H1 (cell line): ENCODE results near the gene RAP1GAP. TPM values are rescaled to one million over a fixed set of nuclear protein-coding genes. Genes with fewer than 3 reads are reported as not detected.

Experiments
- CTCF ChIA-PET: fragments of 300-600 bp; sonication (Branson Sonifier 250); formaldehyde crosslinking; loops from one replicate; lab custom pipeline; 2021; ENCODE audit not compliant: partially characterized antibody; lab: Charles Lee
- POLR2A ChIA-PET: fragments of 300-600 bp; sonication (Branson Sonifier 250); formaldehyde crosslinking; loops from one replicate; lab custom pipeline; 2021; ENCODE audit warnings: inconsistent platforms; ENCODE audit not compliant: partially characterized antibody; lab: Charles Lee
- DNase-seq, 2 experiments: peaks; one replicate each; pipeline versions ENCODE4 v3.0.0 to v3.0.0-alpha.2; 2010 to 2022; ENCODE audit warnings: low spot score in 2 of 2, low read depth in 1 of 2, mixed read lengths in 1 of 2
- FAIRE-seq: peaks from 2 replicates; lab custom pipeline; 2011; peaks lifted over from hg19 to GRCh38; lab: Jason Lieb, UNC
- H2AFZ ChIP-seq: 2 replicates; pipeline ENCODE4 v1.8.1; 2012; ENCODE audit warnings: low read length, inconsistent platforms
- H2AK5ac ChIP-seq: 2 replicates; pipeline ENCODE4 v1.6.1; 2013; ENCODE audit warnings: low read depth, low read length
- H2BK120ac ChIP-seq: replicated peaks from 2 replicates; pipeline ENCODE3; 2013; ENCODE audit warnings: low read depth, low read length, inconsistent platforms
- H2BK12ac ChIP-seq: 2 replicates; pipeline ENCODE4 v1.6.1; 2013; ENCODE audit warnings: low read depth, low read length
- H2BK15ac ChIP-seq: 2 replicates; pipeline ENCODE4 v1.6.1; 2013; ENCODE audit warnings: low read length
- H2BK20ac ChIP-seq: 2 replicates; pipeline ENCODE4 v1.6.1; 2013; ENCODE audit warnings: low read length
- H2BK5ac ChIP-seq: 2 replicates; pipeline ENCODE4 v1.6.1; 2013; ENCODE audit warnings: low read depth, low read length
- H3K14ac ChIP-seq: 2 replicates; pipeline ENCODE4 v1.6.1; 2013; ENCODE audit warnings: inconsistent platforms; ENCODE audit not compliant: insufficient read length
- H3K18ac ChIP-seq: 2 replicates; pipeline ENCODE4 v1.6.1; 2013; ENCODE audit warnings: low read length; ENCODE audit errors: extremely low read depth
- H3K23ac ChIP-seq: 2 replicates; pipeline ENCODE4 v1.6.1; 2013; ENCODE audit warnings: inconsistent platforms; ENCODE audit not compliant: insufficient read length
- H3K23me2 ChIP-seq: 2 replicates; pipeline ENCODE4 v1.6.1; 2013; ENCODE audit warnings: low read depth, low read length
- H3K27ac ChIP-seq: 2 replicates; pipeline ENCODE4 v1.6.1; 2011; ENCODE audit warnings: low read depth, low read length, inconsistent platforms
- H3K27me3 ChIP-seq, 4 experiments: replicated peaks in 1 of 4; 1 replicate in 1 of 4; 2 replicates in 3 of 4; pipeline versions ENCODE4 v1.6.1 to v1.8.1; 2011 to 2013; ENCODE audit warnings: low read length in 3 of 4, mild to moderate bottlenecking in 3 of 4, inconsistent platforms in 2 of 4, mixed read lengths in 2 of 4, moderate library complexity in 1 of 4; ENCODE audit not compliant: control insufficient read depth in 3 of 4, insufficient read depth in 3 of 4; ENCODE audit errors: extremely low read depth in 1 of 4
- H3K36me3 ChIP-seq, 4 experiments: 2 replicates each; pipeline versions ENCODE4 v1.6.1 to v1.8.1; 2011 to 2013; ENCODE audit warnings: mild to moderate bottlenecking in 4 of 4, low read length in 3 of 4, moderate library complexity in 2 of 4, control low read depth in 1 of 4, inconsistent platforms in 1 of 4; ENCODE audit not compliant: insufficient read depth in 4 of 4, control insufficient read depth in 2 of 4
- H3K4ac ChIP-seq: replicated peaks from 2 replicates; pipeline ENCODE3; 2013; ENCODE audit warnings: low read length, low read depth, mixed read lengths, inconsistent platforms; ENCODE audit not compliant: insufficient read length
- H3K4me1 ChIP-seq, 4 experiments: replicated peaks in 1 of 4; 1 replicate in 1 of 4; 2 replicates in 3 of 4; pipeline versions ENCODE4 v1.6.1 to v1.8.1; 2011 to 2013; ENCODE audit warnings: low read length in 3 of 4, inconsistent platforms in 2 of 4, mixed read lengths in 1 of 4; ENCODE audit not compliant: insufficient read depth in 4 of 4, control insufficient read depth in 3 of 4
- H3K4me2 ChIP-seq, 2 experiments: 2 replicates each; pipeline versions ENCODE4 v1.6.1 to v1.8.1; 2011 to 2013; ENCODE audit warnings: low read depth in 2 of 2, low read length in 2 of 2, control low read depth in 1 of 2, inconsistent platforms in 1 of 2, mild to moderate bottlenecking in 1 of 2; ENCODE audit not compliant: insufficient read depth in 1 of 2
- H3K4me3 ChIP-seq, 4 experiments: fragments of 200-600, 300-600 bp in 1 of 4; sonication (generic), shearing (Covaris generic), sonication (Bioruptor Twin) in 1 of 4; 2 replicates each; pipeline versions ENCODE4 v1.5.1 to v1.8.1; 2011 to 2016; ENCODE audit warnings: low read length in 4 of 4, low read depth in 3 of 4, control low read depth in 2 of 4, inconsistent platforms in 2 of 4, mild to moderate bottlenecking in 2 of 4, mixed read lengths in 1 of 4, moderate library complexity in 1 of 4; ENCODE audit not compliant: insufficient read depth in 2 of 4; ENCODE audit errors: extremely low read depth in 1 of 4
- H3K56ac ChIP-seq: replicated peaks from 2 replicates; pipeline ENCODE3; 2013; ENCODE audit warnings: low read depth, mild to moderate bottlenecking, mixed read lengths, low read length, inconsistent platforms; ENCODE audit not compliant: insufficient read length
- H3K79me1 ChIP-seq: 2 replicates; pipeline ENCODE4 v1.6.1; 2013; ENCODE audit warnings: low read depth, low read length, control low read depth
- H3K79me2 ChIP-seq, 2 experiments: 2 replicates each; pipeline versions ENCODE4 v1.6.1 to v1.8.1; 2012 to 2013; ENCODE audit warnings: low read length in 2 of 2, mild to moderate bottlenecking in 2 of 2, inconsistent platforms in 1 of 2; ENCODE audit not compliant: insufficient read depth in 2 of 2, control insufficient read depth in 1 of 2
- H3K9ac ChIP-seq, 4 experiments: replicated peaks in 1 of 4; 1 replicate in 1 of 4; 2 replicates in 3 of 4; pipeline versions ENCODE4 v1.6.1 to v1.8.1; 2011 to 2013; ENCODE audit warnings: low read depth in 3 of 4, low read length in 3 of 4, control low read depth in 2 of 4, mild to moderate bottlenecking in 2 of 4, moderate library complexity in 2 of 4, inconsistent platforms in 1 of 4; ENCODE audit errors: extremely low read depth in 1 of 4
- H3K9me3 ChIP-seq, 2 experiments: 2 replicates each; pipeline versions ENCODE4 v1.6.1 to v1.8.1; 2012 to 2013; ENCODE audit warnings: mild to moderate bottlenecking in 2 of 2, moderate library complexity in 2 of 2, control low read depth in 1 of 2, inconsistent platforms in 1 of 2, low read depth in 1 of 2, low read length in 1 of 2, mixed read lengths in 1 of 2; ENCODE audit not compliant: insufficient read depth in 2 of 2
- H4K20me1 ChIP-seq, 2 experiments: replicated peaks in 1 of 2; 2 replicates each; pipeline versions ENCODE3 to v1.8.1; 2011 to 2013; ENCODE audit warnings: inconsistent platforms in 2 of 2, low read length in 2 of 2, mild to moderate bottlenecking in 1 of 2; ENCODE audit not compliant: insufficient read depth in 2 of 2, control insufficient read depth in 1 of 2
- H4K5ac ChIP-seq: 2 replicates; pipeline ENCODE4 v1.6.1; 2013; ENCODE audit warnings: low read length, low read depth, mixed read lengths, inconsistent platforms; ENCODE audit not compliant: insufficient read length
- H4K8ac ChIP-seq: 2 replicates; pipeline ENCODE4 v1.8.0; 2013; ENCODE audit warnings: mild to moderate bottlenecking, moderate library complexity, low read length, inconsistent platforms; ENCODE audit not compliant: insufficient read depth; ENCODE audit errors: extremely low read depth
- H4K91ac ChIP-seq: replicated peaks from 2 replicates; pipeline ENCODE3; 2013; ENCODE audit warnings: low read length, mixed read lengths, inconsistent platforms; ENCODE audit not compliant: insufficient read length
- RAD21 ChIP-seq, 2 experiments: IDR thresholded peaks in 1 of 2; conservative IDR thresholded peaks in 1 of 2; 2 replicates each; pipeline ENCODE4 v1.6.1; 2011; ENCODE audit warnings: low read depth in 2 of 2, low read length in 2 of 2, improper control_type of control experiment in 1 of 2, inconsistent platforms in 1 of 2, mild to moderate bottlenecking in 1 of 2, moderate library complexity in 1 of 2
- TAF1 ChIP-seq: IDR thresholded peaks from 2 replicates; pipeline ENCODE4 v1.6.1; 2011; ENCODE audit warnings: mild to moderate bottlenecking, low read depth, low read length
- YY1 ChIP-seq: IDR thresholded peaks from 2 replicates; pipeline ENCODE4 v1.6.1; 2011; ENCODE audit warnings: low read depth, mild to moderate bottlenecking, low read length
- polyA plus RNA-seq, 7 experiments: library from polyadenylated mRNA; depleted of rRNA in 3 of 7; stranded (reverse) in 5 of 7; unstranded in 2 of 7; fragments of >200 nt in 5 of 7; fragments of 200-250 nt in 2 of 7; gene quantifications; 1 replicate in 5 of 7; 2 replicates in 1 of 7; 4 replicates in 1 of 7; pipeline versions ENCODE4 v1.2.1 to v1.2.3, GENCODE V29; 2011 to 2013; ENCODE audit warnings: missing spikeins in 2 of 7, mixed read lengths in 2 of 7
- total RNA-seq: library from RNA; stranded (reverse); fragmentation: NEBNext Ultra II Directional; extraction: Animal tissue kit (Norgen Biotek cat#: 25700); gene quantifications from 2 replicates; pipeline ENCODE4 v1.2.1, GENCODE V29; 2021

Gene RAP1GAP
- total and polyA plus RNA-seq, 2 of the 8 experiments (the other 6 are each of a cell fraction or from before 2014, with no cell fraction given), result 8.4 TPM

- Histone ChIP-seq H3K4ac (no peak overlapping the region), H2BK15ac (no peak overlapping the region), H3K36me3 (peaks cover 6 to 40% (median 23%) of the 10 kb centered on the region in 4 experiments), H3K23me2 (no peaks in the 10 kb centered on the region), H3K27ac (no peak overlapping the region), H3K27me3 (no peaks in the 10 kb centered on the region), H3K56ac (no peak overlapping the region), H4K5ac (no peak overlapping the region), H4K8ac (no peak overlapping the region), H4K91ac (no peak overlapping the region), H3K79me2 (no peaks in the 10 kb centered on the region), H2BK12ac (no peak overlapping the region), H3K4me2 (no peak overlapping the region), H3K9ac (no peak overlapping the region), H3K79me1 (no peaks in the 10 kb centered on the region; the same call in 1 of the 2 replicates), H2BK20ac (no peak overlapping the region), H2BK5ac (no peak overlapping the region), H3K23ac (no peak overlapping the region), H3K18ac (no peak overlapping the region), H3K9me3 (no peaks in the 10 kb centered on the region), H3K4me3 (no peak overlapping the region), H2BK120ac (no peak overlapping the region), H3K14ac (no peak overlapping the region), H2AK5ac (no peak overlapping the region), H4K20me1 (peaks cover 0 to 6% of the 10 kb centered on the region in 2 experiments), H2AFZ (no peak overlapping the region), H3K4me1 (no peaks in the 10 kb centered on the region)
- TF ChIP-seq YY1 (no peak), TAF1 (no peak), RAD21 (IDR thresholded peaks at IDR 0.05 in 1 of 2, conservative IDR thresholded peaks at IDR 0.05 in 1 of 2; ENCODE audit: low read depth in 2 of 2, low read length in 2 of 2) (no peak)
- POLR2A ChIA-PET, result no interaction called here
- FAIRE-seq, result no peak
- no peak for DNase-seq
- CTCF ChIA-PET, result no interaction called here
Measured at GRCh38 chr1:21693732-21694131, 24.6 kb upstream of the RAP1GAP start.
